K562 (cell line): ENCODE measurements around the gene MED15. TPM values are rescaled to one million over a fixed set of nuclear protein-coding genes. Genes with fewer than 3 reads are reported as not detected.

ENCODE experiments used
- BCLAF1 ChIP-seq, 2 experiments: fragments of 450-650 bp in 1 of 2; IDR thresholded peaks; 2 replicates each; pipeline ENCODE4 v1.6.1; 2011 to 2017; ENCODE audit warnings: low read depth in 2 of 2, antibody characterized with exemption in 1 of 2, borderline replicate concordance in 1 of 2, low read length in 1 of 2, mild to moderate bottlenecking in 1 of 2, mixed read lengths in 1 of 2; ENCODE audit not compliant: control insufficient read depth in 1 of 2
- CREB3L1 ChIP-seq: fragments of 450-650 bp; IDR thresholded peaks from 2 replicates; pipeline ENCODE4 v1.6.1; 2014; ENCODE audit warnings: low read depth, mild to moderate bottlenecking, moderate library complexity, borderline replicate concordance
- EHMT2 ChIP-seq: fragments of 450-650 bp; IDR thresholded peaks from 2 replicates; pipeline ENCODE4 v1.6.1; 2018; ENCODE audit warnings: antibody characterized with exemption
- ELK3 ChIP-seq: fragments of 450-650 bp; formaldehyde crosslinking; IDR thresholded peaks from 2 replicates; pipeline ENCODE4 v1.4.0; 2020; ENCODE audit warnings: mild to moderate bottlenecking
- FIP1L1 ChIP-seq: fragments of 200-400 bp; formaldehyde crosslinking; IDR thresholded peaks from 2 replicates; pipeline ENCODE4 v1.6.1; 2018; ENCODE audit warnings: mild to moderate bottlenecking, low read depth, low read length; ENCODE audit not compliant: poor library complexity, severe bottlenecking
- HMBOX1 ChIP-seq: sonication (generic); IDR thresholded peaks from 2 replicates; pipeline ENCODE4 v1.6.1; 2016
- HMGXB4 ChIP-seq: sonication (generic); formaldehyde crosslinking; IDR thresholded peaks from 2 replicates; pipeline ENCODE4 v1.8.1; 2023; ENCODE audit warnings: mild to moderate bottlenecking, missing genetic modification reagents
- HNRNPUL1 ChIP-seq: fragments of 200-400 bp; formaldehyde crosslinking; IDR thresholded peaks from 2 replicates; pipeline ENCODE4 v1.6.1; 2017; ENCODE audit warnings: low read length
- KAT8 ChIP-seq: fragments of 450-650 bp; IDR thresholded peaks from 2 replicates; pipeline ENCODE4 v1.6.1; 2016; ENCODE audit warnings: low read depth, mild to moderate bottlenecking
- KDM2B ChIP-seq: fragments of 250-450 bp; sonication (Bioruptor Pico); IDR thresholded peaks from 2 replicates; pipeline ENCODE4 v1.8.0; 2021; ENCODE audit warnings: mild to moderate bottlenecking, moderate library complexity
- MYBL2 ChIP-seq, 2 experiments: fragments of 450-650 bp in 1 of 2; sonication (generic) in 1 of 2; formaldehyde crosslinking in 1 of 2; IDR thresholded peaks; 2 replicates each; pipeline versions ENCODE4 v1.6.1 to v1.8.1; 2017 to 2022; ENCODE audit warnings: borderline replicate concordance in 1 of 2, inconsistent platforms in 1 of 2, low read depth in 1 of 2, mild to moderate bottlenecking in 1 of 2, missing genetic modification reagents in 1 of 2, moderate library complexity in 1 of 2
- PTTG1 ChIP-seq: fragments of 450-650 bp; IDR thresholded peaks from 2 replicates; pipeline ENCODE4 v1.6.1; 2016; ENCODE audit warnings: low read depth, mild to moderate bottlenecking, missing genetic modification characterization, missing compliant biosample characterization
- RAD51 ChIP-seq: fragments of 450-650 bp; IDR thresholded peaks from 2 replicates; pipeline ENCODE4 v1.7.1; 2016; ENCODE audit warnings: low read depth, mild to moderate bottlenecking, borderline replicate concordance
- SMARCA4 ChIP-seq: fragments of 450-650 bp; IDR thresholded peaks from 2 replicates; pipeline ENCODE4 v1.6.1; 2016
- SOX6 ChIP-seq: fragments of 450-650 bp; IDR thresholded peaks from 2 replicates; pipeline ENCODE4 v1.6.1; 2014; ENCODE audit warnings: mild to moderate bottlenecking
- SP1 ChIP-seq: sonication (generic); formaldehyde crosslinking; IDR thresholded peaks from 2 replicates; pipeline ENCODE4 v1.8.1; 2022; ENCODE audit warnings: mild to moderate bottlenecking, missing genetic modification reagents
- TAF9B ChIP-seq: fragments of 450-650 bp; IDR thresholded peaks from 2 replicates; pipeline ENCODE4 v1.6.1; 2018; ENCODE audit warnings: mild to moderate bottlenecking; ENCODE audit not compliant: partially characterized antibody
- TCF15 ChIP-seq: fragments of 250-450 bp; sonication (Bioruptor Pico); IDR thresholded peaks from 2 replicates; pipeline ENCODE4 v1.8.0; 2022; ENCODE audit warnings: moderate library complexity, mild to moderate bottlenecking, inconsistent platforms
- ZNF347 ChIP-seq: fragments of 450-650 bp; formaldehyde crosslinking; IDR thresholded peaks from 2 replicates; pipeline ENCODE4 v1.4.0; 2020; ENCODE audit warnings: low read depth, mild to moderate bottlenecking, moderate library complexity
- ZNF696 ChIP-seq: fragments of 250-450 bp; sonication (Bioruptor Pico); conservative IDR thresholded peaks from 2 replicates; pipeline ENCODE4 v1.4.0; 2020; ENCODE audit warnings: mild to moderate bottlenecking, moderate library complexity
- polyA plus RNA-seq, 8 experiments: library from polyadenylated mRNA; depleted of rRNA in 4 of 8; stranded (reverse) in 5 of 8; unstranded in 3 of 8; fragments of >200 nt; fragmentation: Nextera tagmentation in 2 of 8; fragmentation: Illumina TruSeq in 1 of 8; extraction: Ambion mirVana in 2 of 8; extraction: Trizol in 1 of 8; gene quantifications; 2 replicates each; pipeline versions ENCODE4 v1.2.1 to v1.2.3, GENCODE V29; 2011 to 2014; ENCODE audit warnings: inconsistent platforms in 1 of 8, missing spikeins in 1 of 8
- total RNA-seq, 7 experiments: library from RNA; depleted of rRNA in 6 of 7; stranded (reverse); fragments of >200 nt in 6 of 7; fragmentation: Illumina TruSeq in 2 of 7; extraction: Trizol in 2 of 7; gene quantifications; 2 replicates each; pipeline versions ENCODE4 v1.2.1 to v1.2.3, GENCODE V29; 2011 to 2021; ENCODE audit warnings: low replicate concordance in 1 of 7

MED15 gene
- total and polyA plus RNA-seq, 9 of the 15 experiments (the other 6 are each of a cell fraction or from before 2014, with no cell fraction given): 4.0 to 271 (median 60.1) TPM

GRCh38 chr22:20503816-20504215 lies 3.6 kb upstream of the MED15 start (continued):
- no peak for TF ChIP-seq CREB3L1
- TF ChIP-seq ZNF347 (CRISPR knock-in tag): 0 out of 2 replicates have a peak, but pooled peaks have one; percentile 64
- no peak for TF ChIP-seq HNRNPUL1
- TF ChIP-seq EHMT2: no peak
- TF ChIP-seq FIP1L1: no peak
- TF ChIP-seq PTTG1 (tag): no peak
- no peak for TF ChIP-seq BCLAF1 (IDR thresholded peaks at IDR 0.05; ENCODE audit: borderline replicate concordance in 1 of 2, control insufficient read depth in 1 of 2, low read depth in 2 of 2, low read length in 1 of 2)
- no peak for TF ChIP-seq MYBL2 (IDR thresholded peaks at IDR 0.05; ENCODE audit: low read depth)
- TF ChIP-seq MYBL2 (CRISPR knock-in tag; IDR thresholded peaks at IDR 0.05; ENCODE audit: borderline replicate concordance): no peak
- TF ChIP-seq ZNF696: no peak
- no peak for TF ChIP-seq RAD51
- no peak for TF ChIP-seq TAF9B
- TF ChIP-seq SP1 (CRISPR knock-in tag): no peak
- TF ChIP-seq KAT8: no peak
- TF ChIP-seq SMARCA4: no peak
- TF ChIP-seq SOX6: no peak
- TF ChIP-seq TCF15 (CRISPR knock-in tag): peak; percentile 67; the same call in 1 of the 2 replicates
- no peak for TF ChIP-seq KDM2B
- TF ChIP-seq HMBOX1: no peak
- 0 out of 2 replicates have a peak, but pooled peaks have one; percentile 18 for TF ChIP-seq HMGXB4 (CRISPR knock-in tag)
- TF ChIP-seq ELK3 (CRISPR knock-in tag): no peak
